Neural cell (in vitro differentiated cells): ENCODE data around the gene CTCF. TPM values are rescaled to one million over a fixed set of nuclear protein-coding genes. Genes with fewer than 3 reads are reported as not detected.
A peak's percentile ranks its signal among the peaks of the same experiment; 100 is the strongest.

Experiments
- H2AFZ ChIP-seq: fragments of 200-600, 300-800 bp; sonication (generic), shearing (Covaris generic); 2 replicates; pipeline ENCODE4 v1.6.0; 2014; ENCODE audit warnings: low read depth, mild to moderate bottlenecking, antibody characterized with exemption, low read length, moderate library complexity
- H3F3A ChIP-seq: fragments of 200-600 bp; shearing (Covaris generic); 2 replicates; pipeline ENCODE4 v1.6.1; 2016; ENCODE audit warnings: mild to moderate bottlenecking, moderate library complexity, mixed read lengths, antibody characterized with exemption, low read length; ENCODE audit not compliant: insufficient read depth, poor library complexity, severe bottlenecking
- H3K27ac ChIP-seq: fragments of 200-600, 300-800 bp; sonication (generic), shearing (Covaris generic); 2 replicates; pipeline ENCODE4 v1.5.1; 2014; ENCODE audit warnings: mild to moderate bottlenecking, low read length, moderate library complexity
- H3K27me3 ChIP-seq: fragments of 300-800, 200-600 bp; sonication (generic), shearing (Covaris generic); 2 replicates; pipeline ENCODE4 v1.6.0; 2014; ENCODE audit warnings: mild to moderate bottlenecking, low read depth, low read length, moderate library complexity; ENCODE audit not compliant: insufficient read depth
- H3K36me3 ChIP-seq: fragments of 300-800, 200-600 bp; sonication (generic), shearing (Covaris generic); 2 replicates; pipeline ENCODE4 v1.5.1; 2014; ENCODE audit warnings: mild to moderate bottlenecking, antibody characterized with exemption, low read length, moderate library complexity; ENCODE audit not compliant: insufficient read depth
- H3K4me2 ChIP-seq: fragments of 300-800, 200-600 bp; sonication (generic), shearing (Covaris generic); 2 replicates; pipeline ENCODE4 v1.6.0; 2014; ENCODE audit warnings: mild to moderate bottlenecking, low read length
- H3K4me3 ChIP-seq: fragments of 300-800, 200-600 bp; sonication (generic), shearing (Covaris generic); 2 replicates; pipeline ENCODE4 v1.5.1; 2014; ENCODE audit warnings: mild to moderate bottlenecking, low read length, moderate library complexity
- H3K79me2 ChIP-seq: fragments of 200-600 bp; shearing (Covaris generic); replicated peaks from 2 replicates; pipeline ENCODE4 v1.6.0; 2014; ENCODE audit warnings: mild to moderate bottlenecking, low read length, moderate library complexity; ENCODE audit not compliant: insufficient read depth
- H3K9ac ChIP-seq: fragments of 300-800, 200-600 bp; sonication (generic), shearing (Covaris generic); 2 replicates; pipeline ENCODE4 v1.6.1; 2016; ENCODE audit warnings: mild to moderate bottlenecking, low read length, mixed read lengths
- H3K9me2 ChIP-seq: fragments of 200-600 bp; shearing (Covaris generic); 2 replicates; pipeline ENCODE4 v1.6.1; 2016; ENCODE audit warnings: mild to moderate bottlenecking, low read length, mixed read lengths; ENCODE audit not compliant: insufficient read depth
- H3K9me3 ChIP-seq: fragments of 200-600, 300-800 bp; sonication (generic), shearing (Covaris generic); 2 replicates; pipeline ENCODE4 v1.6.1; 2016; ENCODE audit warnings: mild to moderate bottlenecking, mixed run types, low read length, moderate library complexity, mixed read lengths
- H4K20me1 ChIP-seq: fragments of 200-600 bp; shearing (Covaris generic); 2 replicates; pipeline ENCODE4 v1.6.1; 2016; ENCODE audit warnings: mild to moderate bottlenecking, mixed run types; ENCODE audit not compliant: insufficient read depth
- EP300 ChIP-seq: fragments of 450-650 bp; conservative IDR thresholded peaks from 2 replicates; pipeline ENCODE4 v1.6.1; 2014; ENCODE audit warnings: antibody characterized with exemption, mild to moderate bottlenecking, moderate library complexity; ENCODE audit not compliant: poor library complexity, severe bottlenecking
- EZH2 ChIP-seq: fragments of 200-600, 300-800 bp; shearing (Covaris generic), sonication (generic); IDR thresholded peaks from 2 replicates; pipeline ENCODE4 v1.6.1; 2014; ENCODE audit warnings: antibody characterized with exemption, low read length, borderline replicate concordance, mild to moderate bottlenecking; ENCODE audit not compliant: insufficient read depth, poor library complexity, severe bottlenecking
- MXI1 ChIP-seq: fragments of 450-650 bp; conservative IDR thresholded peaks from 2 replicates; pipeline ENCODE4 v1.6.1; 2014; ENCODE audit warnings: antibody characterized with exemption, mild to moderate bottlenecking; ENCODE audit not compliant: poor library complexity, severe bottlenecking
- POLR2AphosphoS5 ChIP-seq: IDR thresholded peaks from 2 replicates; pipeline ENCODE4 v1.6.1; 2012
- RAD21 ChIP-seq: fragments of 450-650 bp; conservative IDR thresholded peaks from 2 replicates; pipeline ENCODE4 v1.6.1; 2014; ENCODE audit warnings: antibody characterized with exemption, mild to moderate bottlenecking, moderate library complexity
- REST ChIP-seq: IDR thresholded peaks from 2 replicates; pipeline ENCODE4 v1.6.1; 2012; ENCODE audit warnings: borderline replicate concordance
- SMC3 ChIP-seq: fragments of 450-650 bp; conservative IDR thresholded peaks from 2 replicates; pipeline ENCODE4 v1.6.1; 2014; ENCODE audit warnings: antibody characterized with exemption, mild to moderate bottlenecking, moderate library complexity; ENCODE audit not compliant: poor library complexity
- TAF1 ChIP-seq: IDR thresholded peaks from 2 replicates; pipeline ENCODE4 v1.6.1; 2012; ENCODE audit warnings: low read depth
- polyA plus RNA-seq: library from polyadenylated mRNA; depleted of rRNA; stranded (reverse); fragments of >200 nt; gene quantifications from 2 replicates; pipeline ENCODE4 v1.2.3, GENCODE V29; 2014
- TF ChIP-seq, protein P1 (sequence below): fragments of 450-650 bp; IDR thresholded peaks from 2 replicates; pipeline ENCODE4 v1.5.1; 2014; ENCODE audit warnings: antibody characterized with exemption, mild to moderate bottlenecking, moderate library complexity; ENCODE audit not compliant: poor library complexity, severe bottlenecking

CTCF gene
- polyA plus RNA-seq, 1 donor from 2014 or later: 42.8 TPM

DNA sequence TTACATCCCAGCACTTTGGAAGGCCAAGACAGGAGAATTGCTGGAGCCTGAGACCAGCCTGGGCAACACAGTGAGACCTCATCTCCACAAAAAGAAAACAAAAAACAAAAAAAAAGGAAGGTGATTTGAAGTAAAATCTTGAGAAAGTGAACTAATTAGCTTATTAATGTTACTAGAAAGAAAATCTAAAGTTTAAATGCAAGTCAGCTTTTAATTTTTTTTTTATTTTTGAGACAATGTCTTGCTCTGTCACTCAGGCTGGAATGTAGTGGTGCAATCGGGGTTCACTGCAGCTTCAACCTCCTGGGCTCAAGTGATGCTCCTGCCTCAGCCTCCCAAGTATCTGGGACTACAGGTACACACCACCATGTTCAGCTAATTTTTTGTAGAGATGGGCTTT, 3.5 kb upstream of the CTCF start:
- H3K9me3 ChIP-seq: no peaks in the 10 kb centered on the region
- H3K4me2 ChIP-seq: no peak overlapping the region
- no peaks in the 10 kb centered on the region for H3K36me3 ChIP-seq
- peaks cover 32% of the 10 kb centered on the region for H3K79me2 ChIP-seq
- H2AFZ ChIP-seq: no peak overlapping the region
- H3K9me2 ChIP-seq: no peaks in the 10 kb centered on the region
- no peak overlapping the region for H3K4me3 ChIP-seq
- no peaks in the 10 kb centered on the region for H4K20me1 ChIP-seq
- H3F3A ChIP-seq: no peaks in the 10 kb centered on the region
- H3K27ac ChIP-seq: no peak overlapping the region
- no peak overlapping the region for H3K9ac ChIP-seq
- no peaks in the 10 kb centered on the region for H3K27me3 ChIP-seq
- TF ChIP-seq RAD21: no peak
- no peak for TF ChIP-seq REST
- TF ChIP-seq, protein P1, sequence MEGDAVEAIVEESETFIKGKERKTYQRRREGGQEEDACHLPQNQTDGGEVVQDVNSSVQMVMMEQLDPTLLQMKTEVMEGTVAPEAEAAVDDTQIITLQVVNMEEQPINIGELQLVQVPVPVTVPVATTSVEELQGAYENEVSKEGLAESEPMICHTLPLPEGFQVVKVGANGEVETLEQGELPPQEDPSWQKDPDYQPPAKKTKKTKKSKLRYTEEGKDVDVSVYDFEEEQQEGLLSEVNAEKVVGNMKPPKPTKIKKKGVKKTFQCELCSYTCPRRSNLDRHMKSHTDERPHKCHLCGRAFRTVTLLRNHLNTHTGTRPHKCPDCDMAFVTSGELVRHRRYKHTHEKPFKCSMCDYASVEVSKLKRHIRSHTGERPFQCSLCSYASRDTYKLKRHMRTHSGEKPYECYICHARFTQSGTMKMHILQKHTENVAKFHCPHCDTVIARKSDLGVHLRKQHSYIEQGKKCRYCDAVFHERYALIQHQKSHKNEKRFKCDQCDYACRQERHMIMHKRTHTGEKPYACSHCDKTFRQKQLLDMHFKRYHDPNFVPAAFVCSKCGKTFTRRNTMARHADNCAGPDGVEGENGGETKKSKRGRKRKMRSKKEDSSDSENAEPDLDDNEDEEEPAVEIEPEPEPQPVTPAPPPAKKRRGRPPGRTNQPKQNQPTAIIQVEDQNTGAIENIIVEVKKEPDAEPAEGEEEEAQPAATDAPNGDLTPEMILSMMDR: no peak
- no peak for TF ChIP-seq POLR2AphosphoS5
- no peak for TF ChIP-seq EZH2
- no peak for TF ChIP-seq EP300
- TF ChIP-seq TAF1: no peak
- no peak for TF ChIP-seq SMC3
- TF ChIP-seq MXI1: no peak

GRCh38 chr16:67560827-67561342, 1.4 kb upstream of the CTCF start:
- H3K9me2 ChIP-seq: no peaks in the 10 kb centered on the region
- H3K4me3 ChIP-seq: peak overlapping the region; percentile 99
- no peak overlapping the region for H3K9ac ChIP-seq
- no peak overlapping the region for H3K27ac ChIP-seq
- H3K36me3 ChIP-seq: no peaks in the 10 kb centered on the region
- H2AFZ ChIP-seq: no peak overlapping the region
- no peak overlapping the region for H3K4me2 ChIP-seq
- no peaks in the 10 kb centered on the region for H3F3A ChIP-seq
- peaks cover 3% of the 10 kb centered on the region for H4K20me1 ChIP-seq
- peaks cover 51% of the 10 kb centered on the region for H3K79me2 ChIP-seq
- H3K9me3 ChIP-seq: no peaks in the 10 kb centered on the region
- no peaks in the 10 kb centered on the region for H3K27me3 ChIP-seq
- TF ChIP-seq REST: no peak
- TF ChIP-seq POLR2AphosphoS5: no peak
- TF ChIP-seq TAF1: no peak
- no peak for TF ChIP-seq MXI1
- TF ChIP-seq EP300: no peak
- TF ChIP-seq, protein P1: no peak
- no peak for TF ChIP-seq RAD21
- no peak for TF ChIP-seq EZH2
- no peak for TF ChIP-seq SMC3
